ENCODE results near the gene SLC35F4.

SLC35F4 gene

DNA sequence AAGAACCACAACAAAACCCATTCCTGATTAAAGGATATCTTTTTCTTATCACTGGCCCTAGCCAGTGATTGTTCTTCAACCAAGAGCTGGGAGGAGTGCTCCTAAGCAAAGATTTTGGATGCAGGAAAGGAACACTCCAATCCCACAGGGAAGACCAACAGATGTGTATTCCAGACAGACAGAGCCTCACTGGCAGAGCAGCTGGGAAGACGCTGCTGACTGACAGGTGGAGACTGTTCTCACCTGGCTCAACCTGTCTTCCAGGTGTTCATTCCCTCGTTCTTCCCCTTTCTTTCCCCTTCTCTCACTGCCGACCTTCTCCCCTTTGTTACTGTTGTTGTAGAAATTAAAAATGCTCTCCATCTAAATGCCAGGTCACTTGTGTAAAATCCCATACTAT, 282.5 kb downstream of the SLC35F4 start:
- TF ChIP-seq, protein P1, sequence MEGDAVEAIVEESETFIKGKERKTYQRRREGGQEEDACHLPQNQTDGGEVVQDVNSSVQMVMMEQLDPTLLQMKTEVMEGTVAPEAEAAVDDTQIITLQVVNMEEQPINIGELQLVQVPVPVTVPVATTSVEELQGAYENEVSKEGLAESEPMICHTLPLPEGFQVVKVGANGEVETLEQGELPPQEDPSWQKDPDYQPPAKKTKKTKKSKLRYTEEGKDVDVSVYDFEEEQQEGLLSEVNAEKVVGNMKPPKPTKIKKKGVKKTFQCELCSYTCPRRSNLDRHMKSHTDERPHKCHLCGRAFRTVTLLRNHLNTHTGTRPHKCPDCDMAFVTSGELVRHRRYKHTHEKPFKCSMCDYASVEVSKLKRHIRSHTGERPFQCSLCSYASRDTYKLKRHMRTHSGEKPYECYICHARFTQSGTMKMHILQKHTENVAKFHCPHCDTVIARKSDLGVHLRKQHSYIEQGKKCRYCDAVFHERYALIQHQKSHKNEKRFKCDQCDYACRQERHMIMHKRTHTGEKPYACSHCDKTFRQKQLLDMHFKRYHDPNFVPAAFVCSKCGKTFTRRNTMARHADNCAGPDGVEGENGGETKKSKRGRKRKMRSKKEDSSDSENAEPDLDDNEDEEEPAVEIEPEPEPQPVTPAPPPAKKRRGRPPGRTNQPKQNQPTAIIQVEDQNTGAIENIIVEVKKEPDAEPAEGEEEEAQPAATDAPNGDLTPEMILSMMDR (IDR thresholded peaks at IDR 0.05; ENCODE audit: low read depth, low read length) = no peak
- no peaks in the 10 kb centered on the region for H3K4me1 ChIP-seq
- H3K4me3 ChIP-seq (ENCODE audit: low read depth, low read length) = no peak overlapping the region
- H3K36me3 ChIP-seq = no peaks in the 10 kb centered on the region
- no peak for DNase-seq
- H3K9me3 ChIP-seq = no peaks in the 10 kb centered on the region
- H3K27me3 ChIP-seq = no peaks in the 10 kb centered on the region

DNA sequence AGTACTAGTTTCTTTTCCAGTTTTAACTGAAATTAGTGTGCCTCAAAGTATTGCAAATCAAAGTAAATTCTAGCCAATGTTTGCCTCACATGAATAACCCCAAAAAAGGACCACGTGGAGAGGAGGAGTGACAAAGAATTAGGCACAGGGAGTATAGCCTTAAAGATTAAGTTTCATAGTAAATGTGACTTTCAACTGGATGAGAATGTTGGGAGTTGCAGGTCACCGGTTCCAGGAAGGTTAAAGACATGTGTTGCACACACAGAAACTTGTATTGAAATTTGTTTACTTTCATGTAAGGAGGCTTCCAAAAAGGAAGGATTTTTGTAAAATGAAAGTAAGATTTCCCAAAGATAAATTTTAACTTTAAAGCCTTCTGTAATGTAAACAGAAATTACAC, 283.1 kb downstream of the SLC35F4 start:
- no peaks in the 10 kb centered on the region for H3K4me1 ChIP-seq
- H3K36me3 ChIP-seq = no peaks in the 10 kb centered on the region
- H3K4me3 ChIP-seq (ENCODE audit: low read depth, low read length) = no peak overlapping the region
- H3K9me3 ChIP-seq = no peaks in the 10 kb centered on the region
- no peak for DNase-seq
- TF ChIP-seq, protein P1 (IDR thresholded peaks at IDR 0.05; ENCODE audit: low read depth, low read length) = no peak
- H3K27me3 ChIP-seq = no peaks in the 10 kb centered on the region

DNA sequence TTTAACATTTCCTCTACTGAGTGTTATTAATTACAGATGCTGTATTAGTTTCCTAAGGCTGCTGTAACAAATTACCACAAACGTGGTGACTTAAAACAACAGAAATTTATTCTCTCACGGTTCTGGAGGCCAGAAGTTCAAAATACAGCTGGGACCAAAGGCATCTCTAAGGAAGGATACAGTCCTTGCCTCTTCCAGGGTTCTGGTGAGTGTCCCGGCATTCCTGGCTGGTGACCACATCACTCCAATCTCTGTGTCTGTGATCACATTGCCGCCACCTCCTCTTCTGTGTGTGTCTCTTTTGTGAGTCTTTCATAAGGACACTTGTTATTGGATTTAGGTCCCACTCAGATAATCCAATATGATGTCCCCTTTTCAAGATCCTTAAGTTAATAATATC, 287.1 kb downstream of the SLC35F4 start:
- TF ChIP-seq, protein P1 (IDR thresholded peaks at IDR 0.05; ENCODE audit: low read depth, low read length) = no peak
- H3K4me1 ChIP-seq = no peaks in the 10 kb centered on the region
- no peaks in the 10 kb centered on the region for H3K36me3 ChIP-seq
- H3K27me3 ChIP-seq = no peaks in the 10 kb centered on the region; the same call in 1 of the 2 replicates
- no peaks in the 10 kb centered on the region for H3K9me3 ChIP-seq
- no peak for DNase-seq
- H3K4me3 ChIP-seq (ENCODE audit: low read depth, low read length) = no peak overlapping the region

DNA sequence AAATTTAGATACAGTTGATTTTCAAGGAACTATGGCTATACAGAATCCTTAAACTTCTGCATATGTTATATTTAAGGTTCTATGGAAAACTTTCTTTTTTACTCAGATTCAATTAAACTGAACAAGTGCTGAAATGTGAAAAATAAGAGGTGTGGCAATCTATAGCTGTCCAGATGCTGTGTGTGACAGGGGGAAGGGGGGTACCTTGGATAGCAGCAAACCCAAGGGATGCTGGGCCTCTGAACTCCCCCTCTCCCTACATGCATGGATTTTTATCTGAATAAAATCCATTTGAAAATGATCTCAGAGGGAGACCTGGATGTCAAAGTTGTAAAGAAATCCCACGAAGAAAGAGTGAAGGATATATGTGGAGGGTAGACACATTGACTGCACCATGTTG, 289.4 kb downstream of the SLC35F4 start:
- TF ChIP-seq, protein P1 (IDR thresholded peaks at IDR 0.05; ENCODE audit: low read depth, low read length) = no peak
- no peaks in the 10 kb centered on the region; the same call in none of the 2 replicates for H3K27me3 ChIP-seq
- H3K4me3 ChIP-seq (ENCODE audit: low read depth, low read length) = no peak overlapping the region
- DNase-seq = no peak
- no peaks in the 10 kb centered on the region for H3K4me1 ChIP-seq
- H3K36me3 ChIP-seq = no peaks in the 10 kb centered on the region
- H3K9me3 ChIP-seq = no peaks in the 10 kb centered on the region

DNA sequence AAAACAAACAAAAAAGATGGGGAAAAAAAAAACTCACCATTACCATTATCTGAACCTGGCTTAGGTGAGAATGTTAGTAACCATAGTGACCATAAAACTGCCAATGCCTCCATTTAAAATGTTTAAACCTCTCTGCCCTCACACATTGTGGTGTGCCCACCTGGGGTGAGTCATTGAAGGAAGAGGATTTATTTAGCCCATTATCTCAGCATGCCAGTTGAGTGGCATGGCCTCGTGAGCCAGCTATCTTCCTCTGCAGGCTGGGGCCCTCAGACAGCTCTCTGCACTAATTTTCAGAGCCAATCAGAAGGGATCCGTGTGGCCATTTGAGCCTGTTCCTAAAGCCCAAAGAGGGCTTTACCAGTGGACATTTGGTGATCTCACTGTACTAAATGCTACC, 290.4 kb downstream of the SLC35F4 start:
- Histone ChIP-seq H3K36me3 (no peaks in the 10 kb centered on the region), H3K9me3 (no peaks in the 10 kb centered on the region), H3K4me3 (ENCODE audit: low read depth, low read length) (no peak overlapping the region), H3K27me3 (no peaks in the 10 kb centered on the region; the same call in none of the 2 replicates), H3K4me1 (no peaks in the 10 kb centered on the region)
- no peak for DNase-seq
- TF ChIP-seq, protein P1 (IDR thresholded peaks at IDR 0.05; ENCODE audit: low read depth, low read length) = no peak

DNA sequence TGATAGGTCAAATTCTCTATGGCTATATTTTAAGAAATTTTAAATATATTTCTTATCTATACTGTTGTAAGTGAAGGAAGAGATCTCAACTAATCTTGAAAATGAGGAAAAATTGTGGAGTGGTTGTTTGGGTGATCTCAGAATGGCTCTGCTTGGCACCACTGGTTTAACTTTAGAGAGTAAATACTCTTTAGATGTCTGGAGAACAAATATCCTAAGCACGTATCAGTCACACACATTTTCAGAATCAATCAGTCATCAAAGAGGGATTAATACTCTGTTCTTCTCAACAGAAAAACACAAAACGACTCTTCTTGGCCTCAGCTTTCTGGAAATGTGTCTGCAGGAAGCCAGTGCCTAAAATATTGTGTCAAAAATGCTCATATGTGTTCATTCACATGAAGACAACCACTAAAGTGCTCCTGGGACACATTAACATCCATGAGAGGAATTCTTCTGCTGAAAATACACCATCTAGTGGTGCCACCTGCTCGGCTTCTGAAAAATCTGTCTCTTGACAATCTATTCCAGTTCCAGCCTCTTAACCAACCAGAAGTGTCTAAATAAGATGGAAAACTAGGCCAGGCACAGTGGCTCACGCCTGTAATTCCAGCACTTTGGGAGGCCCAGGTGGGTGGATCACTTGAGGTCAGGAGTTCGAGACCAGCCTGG, 291.1 kb downstream of the SLC35F4 start:
- TF ChIP-seq, protein P1 (IDR thresholded peaks at IDR 0.05; ENCODE audit: low read depth, low read length) = peak; percentile 6; the same call in 1 of the 2 replicates
- Histone ChIP-seq H3K4me3 (ENCODE audit: low read depth, low read length) (no peak overlapping the region), H3K4me1 (no peaks in the 10 kb centered on the region), H3K9me3 (no peaks in the 10 kb centered on the region), H3K27me3 (no peaks in the 10 kb centered on the region; the same call in none of the 2 replicates), H3K36me3 (no peaks in the 10 kb centered on the region)
- DNase-seq = no peak

All from BE2C (cell line).